AG04449 (cell line): ENCODE data around the gene SLC25A44.

Experiments used
- CTCF ChIA-PET: fragments of 350-600 bp; formaldehyde crosslinking; extraction: SDS; loops from one replicate; lab custom pipeline; 2021; ENCODE audit warnings: antibody characterized with exemption; lab: Yijun Ruan, JAX
- POLR2A ChIA-PET: fragments of 400-600, 350-600 bp; formaldehyde crosslinking; extraction: SDS; loops from one replicate; lab custom pipeline; 2020; ENCODE audit warnings: antibody characterized with exemption, inconsistent platforms; lab: Yijun Ruan, JAX
- DNase-seq: peaks from one replicate; pipeline ENCODE4 v3.0.0-alpha.2; 2010; ENCODE audit warnings: low read depth, low spot score
- H3K4me3 ChIP-seq: 2 replicates; pipeline ENCODE4 v1.5.1; 2011; ENCODE audit warnings: low read depth, mild to moderate bottlenecking, control low read depth, low read length
- TF ChIP-seq, protein P1 (sequence below): IDR thresholded peaks from one replicate; pipeline ENCODE4 v1.5.1; 2011; ENCODE audit warnings: mild to moderate bottlenecking, moderate library complexity, low read length, control low read depth, inconsistent platforms; ENCODE audit not compliant: insufficient read depth; ENCODE audit errors: missing control alignments

SLC25A44 gene

DNA sequence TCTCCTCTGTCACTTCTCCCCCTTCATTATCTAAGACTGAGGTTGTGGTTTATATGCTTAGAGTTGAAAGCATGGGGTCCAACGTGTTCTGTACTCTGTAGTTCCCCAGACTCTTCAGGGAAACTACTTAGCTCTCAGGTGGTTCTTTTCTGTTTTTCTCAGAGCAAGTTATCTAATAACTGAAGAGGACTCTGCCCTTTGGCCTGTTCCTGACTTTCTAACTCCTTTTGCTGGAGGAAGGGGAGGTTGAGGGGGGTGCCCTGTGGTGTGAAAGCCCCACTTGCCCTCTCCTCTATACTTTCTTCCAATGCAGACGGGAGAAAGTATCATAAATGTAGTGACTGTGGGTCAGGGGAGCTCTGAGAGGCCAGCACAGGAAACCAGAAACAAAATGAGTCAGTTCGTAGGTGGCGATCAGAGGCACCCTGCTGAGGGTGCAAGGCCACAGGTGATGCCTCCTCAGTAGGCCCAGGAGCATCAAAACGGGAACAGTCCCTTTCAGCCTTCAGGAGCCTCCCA lies 5.0 kb downstream of the SLC25A44 start:
- POLR2A ChIA-PET: interaction anchor here (2.9 kb wide), 1 partner anchor 14 kb away, joined by 8 read pairs; the partner anchor contains the start of gene PMF1
- DNase-seq: no peak
- TF ChIP-seq, protein P1, sequence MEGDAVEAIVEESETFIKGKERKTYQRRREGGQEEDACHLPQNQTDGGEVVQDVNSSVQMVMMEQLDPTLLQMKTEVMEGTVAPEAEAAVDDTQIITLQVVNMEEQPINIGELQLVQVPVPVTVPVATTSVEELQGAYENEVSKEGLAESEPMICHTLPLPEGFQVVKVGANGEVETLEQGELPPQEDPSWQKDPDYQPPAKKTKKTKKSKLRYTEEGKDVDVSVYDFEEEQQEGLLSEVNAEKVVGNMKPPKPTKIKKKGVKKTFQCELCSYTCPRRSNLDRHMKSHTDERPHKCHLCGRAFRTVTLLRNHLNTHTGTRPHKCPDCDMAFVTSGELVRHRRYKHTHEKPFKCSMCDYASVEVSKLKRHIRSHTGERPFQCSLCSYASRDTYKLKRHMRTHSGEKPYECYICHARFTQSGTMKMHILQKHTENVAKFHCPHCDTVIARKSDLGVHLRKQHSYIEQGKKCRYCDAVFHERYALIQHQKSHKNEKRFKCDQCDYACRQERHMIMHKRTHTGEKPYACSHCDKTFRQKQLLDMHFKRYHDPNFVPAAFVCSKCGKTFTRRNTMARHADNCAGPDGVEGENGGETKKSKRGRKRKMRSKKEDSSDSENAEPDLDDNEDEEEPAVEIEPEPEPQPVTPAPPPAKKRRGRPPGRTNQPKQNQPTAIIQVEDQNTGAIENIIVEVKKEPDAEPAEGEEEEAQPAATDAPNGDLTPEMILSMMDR: no peak

DNA sequence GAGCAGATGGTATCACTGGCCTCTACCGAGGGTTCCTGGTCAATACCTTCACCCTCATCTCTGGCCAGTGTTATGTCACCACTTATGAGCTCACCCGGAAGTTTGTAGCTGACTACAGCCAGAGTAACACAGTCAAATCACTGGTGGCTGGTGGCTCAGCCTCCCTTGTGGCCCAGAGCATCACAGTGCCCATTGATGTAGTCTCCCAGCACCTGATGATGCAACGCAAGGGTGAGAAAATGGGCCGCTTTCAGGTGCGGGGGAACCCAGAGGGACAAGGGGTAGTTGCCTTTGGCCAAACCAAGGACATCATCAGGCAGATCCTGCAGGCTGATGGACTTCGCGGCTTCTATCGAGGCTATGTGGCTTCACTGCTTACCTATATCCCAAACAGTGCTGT lies 6.1 kb downstream of the SLC25A44 start:
- TF ChIP-seq, protein P1: no peak
- no peak overlapping the region for H3K4me3 ChIP-seq
- CTCF ChIA-PET: interaction anchor here (0.8 to 2.2 kb wide), 3 partner anchors 25 to 110 kb away, joined by 3 to 7 read pairs (median 5); no protein-coding TSS in a partner anchor
- no peak for DNase-seq
- POLR2A ChIA-PET: no interaction called here

More for the DNA sequence above, 5.0 kb downstream of the SLC25A44 start:
- no peak overlapping the region for H3K4me3 ChIP-seq
- CTCF ChIA-PET: interaction anchor here (0.9 to 2.1 kb wide), 3 partner anchors 9 to 108 kb away, joined by 3 to 5 read pairs (median 3); partner anchors contain the start of gene PMF1

DNA sequence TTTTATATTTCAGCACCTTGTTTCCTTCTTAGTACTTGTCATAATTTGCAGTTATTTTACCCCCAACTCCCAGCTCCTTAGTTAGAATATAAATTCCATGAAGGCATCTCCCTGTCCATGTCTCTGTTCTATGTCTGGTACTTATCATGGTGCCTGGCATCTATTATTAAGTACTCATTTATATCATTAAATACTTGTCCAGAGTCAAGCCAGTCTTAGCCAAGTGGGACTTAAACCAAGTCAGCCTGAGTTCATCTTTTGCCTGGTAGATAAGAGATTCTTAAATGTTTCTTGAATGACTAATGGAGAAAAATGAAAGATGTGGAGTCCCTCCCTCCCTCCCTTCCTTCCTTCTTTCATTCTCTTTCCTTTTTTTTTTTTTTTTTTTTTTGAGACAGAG lies 9.4 kb downstream of the SLC25A44 start:
- ChIA-PET CTCF (interaction anchor here (1.0 to 2.2 kb wide), 5 partner anchors 9 to 22 kb away, joined by 3 to 9 read pairs (median 6); partner anchors contain the start of genes PMF1 and SLC25A44), POLR2A (no interaction called here)
- TF ChIP-seq, protein P1: no peak
- DNase-seq: no peak
- no peak overlapping the region for H3K4me3 ChIP-seq

DNA sequence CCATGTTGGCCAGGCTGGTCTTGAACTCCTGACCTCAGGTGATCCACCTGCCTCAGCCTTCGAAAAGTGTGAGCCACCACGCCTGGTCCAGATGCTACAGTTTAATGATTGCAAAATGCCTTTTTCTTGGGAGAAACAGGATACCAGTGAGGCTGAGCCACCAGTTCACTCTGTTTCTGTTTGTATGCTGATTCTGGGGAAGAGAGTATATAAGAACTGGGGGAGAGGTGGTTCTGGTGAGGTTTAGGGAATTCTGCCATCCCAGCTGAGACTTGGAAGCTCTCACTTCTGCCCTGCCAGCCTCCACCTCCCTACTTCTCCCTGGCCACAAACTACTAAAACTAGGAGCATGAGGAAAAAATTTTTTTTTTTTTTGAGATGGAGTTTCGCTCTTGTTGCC lies 10.8 kb downstream of the SLC25A44 start:
- DNase-seq: no peak
- ChIA-PET POLR2A (no interaction called here), CTCF (interaction anchor here (1.1 to 1.6 kb wide), 2 partner anchors 9 to 19 kb away, joined by 3 to 4 read pairs; no protein-coding TSS in a partner anchor)
- no peak overlapping the region for H3K4me3 ChIP-seq
- TF ChIP-seq, protein P1: no peak

DNA sequence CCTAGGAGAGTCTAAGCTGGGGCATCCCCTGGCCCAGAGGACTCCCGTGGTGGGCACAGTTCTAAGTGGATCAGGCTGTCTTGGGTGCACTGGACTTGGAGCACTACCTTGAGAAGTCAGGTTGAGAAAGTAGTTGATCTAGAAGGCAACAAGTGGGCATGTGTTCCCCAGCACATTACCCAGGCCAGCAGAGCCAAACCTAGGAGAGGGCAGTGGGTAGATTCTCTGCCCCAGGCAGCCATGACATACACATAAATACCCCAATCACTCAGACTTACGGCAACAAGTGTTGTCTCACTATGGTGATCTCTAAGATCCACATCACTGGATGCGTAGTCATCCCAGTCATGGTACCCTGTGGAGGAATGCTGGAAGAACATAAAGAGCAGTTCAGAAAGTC lies 17.3 kb downstream of the SLC25A44 start:
- ChIA-PET POLR2A (interaction anchor here (0.7 kb wide), 1 partner anchor 95 kb away, joined by 3 read pairs; no protein-coding TSS in a partner anchor), CTCF (interaction anchor here (1.0 to 3.3 kb wide), 4 partner anchors 10 to 55 kb away, joined by 3 to 16 read pairs (median 8); partner anchors contain the start of gene SLC25A44)
- TF ChIP-seq, protein P1: no peak
- no peak overlapping the region for H3K4me3 ChIP-seq
- DNase-seq: no peak

DNA sequence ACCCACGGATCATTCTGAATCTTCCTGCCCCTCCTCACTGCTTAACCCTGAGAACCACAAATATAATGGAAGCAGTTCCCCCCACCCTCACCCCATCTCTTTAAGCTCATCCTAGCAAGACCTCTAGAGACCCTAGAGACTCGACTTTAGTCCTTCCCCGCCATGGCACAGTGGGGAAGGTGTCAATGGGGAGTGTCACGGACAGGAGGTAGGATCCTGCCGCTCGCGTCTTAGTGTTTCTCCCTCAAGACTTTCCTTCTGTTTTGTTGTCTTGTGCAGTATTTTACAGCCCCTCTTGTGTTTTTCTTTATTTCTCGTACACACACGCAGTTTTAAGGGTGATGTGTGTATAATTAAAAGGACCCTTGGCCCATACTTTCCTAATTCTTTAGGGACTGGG lies 18.2 kb downstream of the SLC25A44 start:
- CTCF ChIA-PET: interaction anchor here (1.0 to 3.9 kb wide), 5 partner anchors 12 to 56 kb away, joined by 3 to 43 read pairs (median 12); partner anchors contain the start of gene SLC25A44
- TF ChIP-seq, protein P1: no peak
- DNase-seq: no peak
- no peak overlapping the region for H3K4me3 ChIP-seq
- POLR2A ChIA-PET: interaction anchor here (1.0 to 1.6 kb wide), 5 partner anchors 10 to 66 kb away, joined by 4 to 8 read pairs (median 5); no protein-coding TSS in a partner anchor
